ENCODE measurements around the gene ZNF586. TPM values are rescaled to one million over a fixed set of nuclear protein-coding genes. Genes with fewer than 3 reads are reported as not detected.
"Not testable (repeated sequence)": the region's sequence is repeated elsewhere in the genome, so short reads cannot be mapped to it uniquely, and the experiment has no call there.

The ZNF586 gene
- 10 to 100 TPM; 14.2 to 39.6 (median 23.8) TPM for total RNA-seq

DNA sequence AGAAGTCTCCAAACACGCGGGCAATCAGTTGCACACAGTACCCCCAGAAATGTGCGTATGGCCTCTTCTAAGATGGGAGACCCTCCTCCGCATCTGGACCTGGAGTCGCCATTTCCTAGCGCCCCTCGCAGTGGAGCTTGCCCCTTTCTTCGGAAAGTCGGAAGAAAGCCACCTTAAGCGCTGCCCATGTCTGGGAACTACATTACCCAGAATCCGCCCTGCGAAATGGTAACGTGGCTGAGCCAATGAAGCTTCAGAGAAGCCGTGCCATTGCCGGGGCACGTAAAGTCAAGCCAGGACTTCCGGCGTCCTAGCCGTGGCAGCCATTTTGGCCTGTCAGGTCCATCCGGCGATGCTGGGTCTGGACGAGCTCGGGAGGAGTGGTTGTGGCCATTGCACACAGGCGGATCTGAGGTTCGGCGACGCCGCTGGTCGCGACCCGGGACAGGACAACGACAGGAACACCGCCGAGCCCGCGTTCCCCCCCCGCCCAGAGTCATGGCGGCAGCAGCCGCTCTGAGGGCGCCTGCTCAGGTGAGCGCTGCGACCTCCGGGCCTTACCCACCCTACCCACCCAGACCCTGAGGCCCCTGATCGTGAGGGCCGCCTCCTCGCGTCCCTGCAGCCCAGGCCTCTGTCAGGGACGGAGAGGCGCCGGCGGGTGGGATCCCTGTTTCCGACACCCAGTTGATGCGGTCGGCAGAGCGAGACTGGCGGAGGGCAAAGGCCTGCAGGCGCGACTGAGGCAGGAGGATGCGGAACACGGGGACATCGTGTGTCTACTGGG is at the start of gene ZNF586:
Gene ZNF586 (plus strand): TSS at position 332 of the 787 bp plus-strand sequence. CDS start 167 bp downstream, at position 499.
- TF ChIP-seq, protein P1, sequence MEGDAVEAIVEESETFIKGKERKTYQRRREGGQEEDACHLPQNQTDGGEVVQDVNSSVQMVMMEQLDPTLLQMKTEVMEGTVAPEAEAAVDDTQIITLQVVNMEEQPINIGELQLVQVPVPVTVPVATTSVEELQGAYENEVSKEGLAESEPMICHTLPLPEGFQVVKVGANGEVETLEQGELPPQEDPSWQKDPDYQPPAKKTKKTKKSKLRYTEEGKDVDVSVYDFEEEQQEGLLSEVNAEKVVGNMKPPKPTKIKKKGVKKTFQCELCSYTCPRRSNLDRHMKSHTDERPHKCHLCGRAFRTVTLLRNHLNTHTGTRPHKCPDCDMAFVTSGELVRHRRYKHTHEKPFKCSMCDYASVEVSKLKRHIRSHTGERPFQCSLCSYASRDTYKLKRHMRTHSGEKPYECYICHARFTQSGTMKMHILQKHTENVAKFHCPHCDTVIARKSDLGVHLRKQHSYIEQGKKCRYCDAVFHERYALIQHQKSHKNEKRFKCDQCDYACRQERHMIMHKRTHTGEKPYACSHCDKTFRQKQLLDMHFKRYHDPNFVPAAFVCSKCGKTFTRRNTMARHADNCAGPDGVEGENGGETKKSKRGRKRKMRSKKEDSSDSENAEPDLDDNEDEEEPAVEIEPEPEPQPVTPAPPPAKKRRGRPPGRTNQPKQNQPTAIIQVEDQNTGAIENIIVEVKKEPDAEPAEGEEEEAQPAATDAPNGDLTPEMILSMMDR (IDR thresholded peaks at IDR 0.05) = no peak
- TF ChIP-seq POLR2A (IDR thresholded peaks at IDR 0.05) = peak; percentile 45
- H3K27ac ChIP-seq = peak within 1 kb of the TSS; percentile 70 to 86 (median 85)
- peaks cover 0 to 26% (median 0%) of the 10 kb centered on the region in 3 donors for H3K36me3 ChIP-seq
- peaks cover 0 to 41% (median 2%) of the 10 kb centered on the region in 4 donors for H3K9me3 ChIP-seq
- peaks cover 0 to 7% (median 0%) of the 10 kb centered on the region in 4 donors for H3K4me1 ChIP-seq
- H3K4me3 ChIP-seq = peak within 1 kb of the TSS; percentile 76 to 97 (median 84)
- DNase-seq = peak; percentile 86 to 95 (median 88)
- H3K27me3 ChIP-seq = no peaks in the 10 kb centered on the region

- Histone ChIP-seq H3K36me3 (peaks cover 0 to 37% (median 6%) of the 10 kb centered on the region in 3 donors), H3K4me1 (no peaks in the 10 kb centered on the region), H3K27me3 (no peaks in the 10 kb centered on the region), H3K27ac (no peak overlapping the region), H3K9me3 (peaks cover 0 to 41% (median 12%) of the 10 kb centered on the region in 4 donors), H3K4me3 (no peak overlapping the region)
- no peak for TF ChIP-seq POLR2A (IDR thresholded peaks at IDR 0.05)
- TF ChIP-seq, protein P1 (IDR thresholded peaks at IDR 0.05) = no peak
- DNase-seq = no peak
These were observed 49.5 kb upstream of the ZNF586 start for GRCh38 chr19:57719901-57720519.

DNA sequence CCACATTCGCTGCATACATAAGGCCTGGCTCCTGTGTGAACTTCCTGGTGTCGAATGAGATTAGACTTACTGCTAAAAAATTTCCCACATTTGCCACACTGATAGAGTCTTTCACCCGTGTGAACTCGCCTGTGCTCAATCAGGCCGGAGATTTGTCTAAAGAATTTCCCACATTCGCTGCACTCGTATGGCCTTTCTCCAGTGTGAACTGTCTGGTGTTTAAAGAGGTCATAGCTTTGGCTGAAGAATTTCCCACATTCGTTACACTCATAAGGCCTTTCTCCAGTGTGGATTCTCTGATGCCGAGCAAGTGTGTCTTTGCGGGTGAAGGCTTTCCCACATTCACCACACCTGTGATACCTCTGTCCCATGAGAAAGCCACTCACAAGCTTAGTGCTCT is 48.6 kb upstream of the ZNF586 start:
- no peak overlapping the region for H3K27ac ChIP-seq
- DNase-seq = no peak
- H3K36me3 ChIP-seq = peaks cover 0 to 37% (median 6%) of the 10 kb centered on the region in 3 donors
- H3K27me3 ChIP-seq = no peaks in the 10 kb centered on the region
- no peak overlapping the region for H3K4me3 ChIP-seq
- no peak for TF ChIP-seq POLR2A (IDR thresholded peaks at IDR 0.05)
- TF ChIP-seq, protein P1 (IDR thresholded peaks at IDR 0.05) = no peak
- H3K9me3 ChIP-seq = peaks cover 0 to 47% (median 12%) of the 10 kb centered on the region in 4 donors
- H3K4me1 ChIP-seq = no peaks in the 10 kb centered on the region

DNA sequence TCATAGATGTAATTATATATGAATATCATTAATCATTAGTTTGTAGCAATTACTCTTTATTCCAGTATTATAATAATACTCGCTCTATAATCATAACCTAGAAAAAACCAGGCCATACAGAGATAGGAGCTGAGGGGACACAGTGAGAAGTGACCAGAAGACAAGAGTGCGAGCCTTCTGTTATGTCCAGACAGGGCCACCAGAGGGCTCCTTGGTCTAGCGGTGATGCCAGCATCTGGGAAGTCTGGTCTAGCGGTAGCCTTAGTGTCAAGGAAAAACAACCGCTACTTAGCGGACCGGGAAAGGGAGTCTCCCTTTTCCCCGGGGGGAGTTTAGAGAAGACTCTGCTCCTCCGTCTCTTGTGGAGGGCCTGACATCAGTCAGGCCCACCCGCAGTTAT is 31.2 kb upstream of the ZNF586 start:
- not testable (repeated sequence) for H3K27me3 ChIP-seq, H3K36me3 ChIP-seq, H3K4me1 ChIP-seq, H3K4me3 ChIP-seq, H3K9me3 ChIP-seq, H3K27ac ChIP-seq
- TF ChIP-seq, protein P1 (IDR thresholded peaks at IDR 0.05) = peak in 5 of 6 experiments; percentile 31 to 65 (median 53)
- DNase-seq = peak in 2 of 3 donors; percentile 34 to 71

GRCh38 chr19:57738770-57739169 is 30.7 kb upstream of the ZNF586 start:
- not testable (repeated sequence) for H3K4me1 ChIP-seq, H3K36me3 ChIP-seq, H3K4me3 ChIP-seq, H3K27me3 ChIP-seq, H3K27ac ChIP-seq, DNase-seq
- H3K9me3 ChIP-seq = peaks cover 0 to 12% (median 0%) of the 10 kb centered on the region in 4 donors
